AG09319 (cell line): ENCODE results near the gene ERCC3.

Experiments
- DNase-seq: peaks from one replicate; pipeline ENCODE4 v3.0.0-alpha.2; 2010; ENCODE audit warnings: low read depth; ENCODE audit errors: extremely low read depth
- TF ChIP-seq, protein P1 (sequence below): IDR thresholded peaks from 2 replicates; pipeline ENCODE4 v1.5.1; 2011; ENCODE audit warnings: low read depth, mild to moderate bottlenecking, inconsistent platforms, low read length, moderate library complexity

ERCC3 gene

GRCh38 chr2:127308586-127309138 lies 14.7 kb upstream of the ERCC3 start:
- TF ChIP-seq, protein P1, sequence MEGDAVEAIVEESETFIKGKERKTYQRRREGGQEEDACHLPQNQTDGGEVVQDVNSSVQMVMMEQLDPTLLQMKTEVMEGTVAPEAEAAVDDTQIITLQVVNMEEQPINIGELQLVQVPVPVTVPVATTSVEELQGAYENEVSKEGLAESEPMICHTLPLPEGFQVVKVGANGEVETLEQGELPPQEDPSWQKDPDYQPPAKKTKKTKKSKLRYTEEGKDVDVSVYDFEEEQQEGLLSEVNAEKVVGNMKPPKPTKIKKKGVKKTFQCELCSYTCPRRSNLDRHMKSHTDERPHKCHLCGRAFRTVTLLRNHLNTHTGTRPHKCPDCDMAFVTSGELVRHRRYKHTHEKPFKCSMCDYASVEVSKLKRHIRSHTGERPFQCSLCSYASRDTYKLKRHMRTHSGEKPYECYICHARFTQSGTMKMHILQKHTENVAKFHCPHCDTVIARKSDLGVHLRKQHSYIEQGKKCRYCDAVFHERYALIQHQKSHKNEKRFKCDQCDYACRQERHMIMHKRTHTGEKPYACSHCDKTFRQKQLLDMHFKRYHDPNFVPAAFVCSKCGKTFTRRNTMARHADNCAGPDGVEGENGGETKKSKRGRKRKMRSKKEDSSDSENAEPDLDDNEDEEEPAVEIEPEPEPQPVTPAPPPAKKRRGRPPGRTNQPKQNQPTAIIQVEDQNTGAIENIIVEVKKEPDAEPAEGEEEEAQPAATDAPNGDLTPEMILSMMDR, result no peak
- no peak for DNase-seq

DNA sequence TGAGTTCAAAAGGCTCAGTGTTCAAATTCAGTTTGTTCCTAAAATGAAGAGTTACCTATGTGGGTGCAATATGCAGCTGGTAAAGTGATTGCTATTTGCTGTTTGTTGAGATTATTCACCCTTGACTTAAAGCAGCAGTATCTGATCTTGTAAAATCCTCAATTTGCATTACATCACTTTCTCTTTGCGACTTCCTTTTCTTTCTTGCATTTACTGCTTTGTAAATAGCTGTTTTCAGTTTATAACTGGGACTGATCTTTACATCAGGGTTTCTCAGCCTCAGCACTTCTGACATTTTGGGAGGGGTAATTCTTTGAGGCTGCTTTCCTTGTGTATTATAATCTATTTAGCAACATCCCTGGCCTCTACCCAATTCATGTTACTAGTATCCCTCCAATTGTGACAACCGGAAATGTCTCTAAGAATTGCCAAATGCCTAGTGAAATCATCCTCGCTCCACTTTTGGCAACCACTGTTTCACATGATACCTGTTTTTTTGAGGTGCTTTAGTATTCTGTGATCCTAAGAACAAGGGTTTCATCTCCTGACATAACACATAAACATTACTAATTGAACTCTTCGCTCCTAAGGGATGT lies 12.1 kb upstream of the ERCC3 start:
- TF ChIP-seq, protein P1, result no peak
- no peak for DNase-seq

GRCh38 chr2:127302168-127302567 lies 8.2 kb upstream of the ERCC3 start:
- DNase-seq, result no peak
- TF ChIP-seq, protein P1, result no peak

GRCh38 chr2:127293386-127293747 lies 577 bp downstream of the ERCC3 start:
- TF ChIP-seq, protein P1, result no peak
- DNase-seq, result no peak

- DNase-seq, result no peak
- TF ChIP-seq, protein P1, result no peak
Measured at GRCh38 chr2:127288274-127288673, 5.7 kb downstream of the ERCC3 start.

DNA sequence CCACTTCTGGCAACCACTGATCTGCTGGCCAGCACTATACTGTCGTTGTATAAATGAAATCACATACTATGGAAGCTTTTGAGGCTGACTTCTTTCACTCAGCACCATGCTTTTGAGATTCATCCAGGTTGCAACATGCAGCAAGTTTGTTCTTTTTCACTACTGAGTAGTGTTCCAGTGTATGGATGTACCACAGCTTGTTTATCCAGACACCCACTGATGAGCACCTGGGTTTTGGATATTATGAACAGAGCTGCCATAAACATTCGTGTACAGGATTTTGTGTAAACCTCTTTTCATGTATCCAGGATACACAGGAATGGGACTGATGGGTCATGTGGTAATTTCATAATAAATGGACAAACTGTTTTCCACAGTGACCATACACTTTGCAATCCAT lies 10.7 kb downstream of the ERCC3 start:
- TF ChIP-seq, protein P1, result no peak
- DNase-seq, result no peak

DNA sequence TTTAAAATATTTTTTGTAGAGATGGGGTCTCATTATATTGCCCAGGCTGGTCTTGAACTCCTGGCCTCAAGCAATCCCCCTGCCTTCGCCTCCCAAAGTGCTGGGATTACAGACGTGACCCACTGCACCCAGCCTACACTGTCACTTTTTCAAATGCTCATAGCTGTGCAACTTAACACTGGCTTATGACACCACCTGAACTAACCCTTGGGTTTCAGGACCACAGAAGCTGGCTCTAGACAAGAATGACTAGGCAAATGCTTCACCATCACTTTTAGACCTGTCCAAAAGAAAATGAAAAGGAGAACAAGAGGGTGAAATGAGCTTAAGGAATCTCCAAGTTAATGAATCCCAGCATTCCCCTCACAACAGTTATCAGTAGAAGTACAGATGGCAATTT lies 13.3 kb downstream of the ERCC3 start:
- TF ChIP-seq, protein P1, result no peak
- DNase-seq, result no peak
